GM18868 (cell line): ENCODE measurements around the gene PCGF5.
"Not testable (repeated sequence)": the region's sequence is repeated elsewhere in the genome, so short reads cannot be mapped to it uniquely, and the experiment has no call there.

Source experiments
- ATAC-seq: cut with Tn5 transposase; IDR thresholded peaks from one replicate; pipeline ENCODE4 v1.9.1; 2021; ENCODE audit warnings: mild to moderate bottlenecking, moderate library complexity; ENCODE audit not compliant: unreplicated experiment

PCGF5 gene

DNA sequence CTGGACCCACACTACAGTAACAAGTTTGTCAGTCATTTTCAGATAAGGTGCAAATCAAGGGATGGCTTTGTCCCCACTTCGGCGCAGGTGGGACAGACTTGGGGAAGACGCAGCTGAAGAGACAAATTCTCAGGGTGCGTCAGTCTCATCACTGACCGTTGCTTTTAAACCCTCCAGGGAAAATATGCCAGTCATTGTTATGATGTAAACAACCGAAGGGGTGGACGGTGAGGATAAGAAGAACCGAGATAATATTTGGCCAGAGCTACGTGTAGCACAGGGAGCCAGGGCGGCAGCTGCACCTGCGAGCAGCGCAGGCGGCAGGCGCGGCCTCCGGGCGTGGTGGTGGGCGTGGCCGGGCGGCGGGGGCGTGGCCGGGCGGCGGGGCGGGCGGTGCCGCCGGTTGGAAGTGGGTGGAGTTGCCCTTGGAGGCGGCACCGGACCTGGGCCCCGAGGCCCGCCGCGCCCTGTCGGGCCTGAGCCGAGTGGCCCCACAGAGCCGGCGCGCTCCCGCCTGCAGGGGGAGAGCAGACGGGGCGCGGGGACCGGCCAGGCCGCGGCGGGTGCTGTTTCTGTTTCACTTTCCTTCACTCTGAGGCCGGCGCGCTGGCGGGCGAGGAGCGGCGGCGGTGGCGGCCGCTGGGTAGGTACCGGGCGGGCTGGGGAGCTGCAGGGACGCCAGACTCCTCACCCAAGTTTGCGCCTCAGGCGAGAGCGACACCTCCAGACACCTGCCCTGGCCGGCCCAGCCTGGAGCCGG, at the start of gene PCGF5:
Gene PCGF5 (plus strand): TSS at position 470 of the 760 bp plus-strand sequence. CDS start 2,209 bp downstream, outside the sequence.
- peak; percentile 96 for ATAC-seq

DNA sequence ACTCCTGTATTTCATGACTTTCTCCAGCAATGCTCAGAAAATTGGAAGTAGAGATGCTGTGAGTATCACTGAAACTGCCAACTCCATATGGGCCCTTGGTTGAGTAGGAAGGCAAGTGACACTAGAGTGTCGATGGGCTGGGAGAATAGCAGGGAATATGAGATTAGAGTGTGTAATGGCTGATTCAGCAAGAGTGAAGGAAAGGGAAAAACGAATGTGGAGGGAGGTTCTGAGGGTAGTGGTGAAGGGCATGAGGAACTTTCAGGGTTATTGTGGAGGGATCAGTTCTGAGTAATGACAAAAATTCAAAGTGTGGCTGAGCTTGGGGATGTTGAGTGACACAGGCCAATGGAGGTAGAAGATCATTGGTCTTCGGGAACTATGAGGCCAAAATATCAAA, 49.0 kb upstream of the PCGF5 start:
- ATAC-seq = no peak

DNA sequence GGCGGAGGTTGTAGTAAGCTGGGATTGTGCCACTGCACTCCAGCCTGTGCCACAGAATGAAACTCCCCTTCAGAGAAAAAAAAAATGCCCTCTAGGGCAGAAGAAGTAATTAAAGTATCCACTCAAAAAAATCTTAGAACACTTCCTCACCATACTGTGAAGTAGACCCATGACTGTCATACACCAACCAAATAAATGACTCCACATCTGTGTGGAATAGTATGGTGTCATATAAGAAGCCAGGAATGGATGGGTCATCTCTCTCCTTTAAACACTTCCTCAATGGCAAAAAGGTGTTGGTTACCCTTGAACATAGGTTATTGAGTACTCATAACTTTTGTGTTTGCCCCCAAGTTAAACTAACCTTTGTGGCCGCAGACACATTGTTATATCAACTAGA, 48.1 kb upstream of the PCGF5 start:
- ATAC-seq = no peak

DNA sequence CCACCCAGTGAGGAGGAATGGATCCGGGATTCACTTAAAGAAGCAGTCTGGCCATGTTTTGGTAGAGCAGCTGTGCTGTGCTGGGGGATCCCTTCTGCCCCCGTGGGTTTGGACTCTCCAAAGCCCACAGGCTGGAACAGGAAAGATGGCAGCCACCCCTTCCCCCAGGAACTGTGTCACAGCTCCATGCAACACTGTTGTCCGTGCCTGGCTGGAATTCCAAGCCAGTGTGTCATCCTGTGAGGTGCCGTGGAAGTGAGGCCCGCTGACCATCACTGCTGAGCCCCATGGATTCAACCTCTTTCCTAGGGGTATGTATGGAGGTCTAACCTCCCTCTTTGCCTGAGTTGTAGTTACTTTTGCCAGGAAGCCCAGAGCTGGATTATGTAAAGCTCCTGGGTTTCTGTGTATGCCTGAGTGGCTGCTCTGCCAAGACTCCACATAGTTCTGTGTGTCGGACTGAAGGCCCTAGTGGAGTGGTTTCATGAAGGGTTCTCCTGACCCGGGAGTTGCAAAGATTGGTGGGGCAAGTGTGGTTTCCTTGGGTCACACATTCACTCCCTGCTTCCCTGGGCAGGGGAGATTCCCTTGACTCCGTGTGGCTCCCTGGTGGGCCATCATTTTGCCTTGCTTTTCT, 35.1 kb upstream of the PCGF5 start:
- ATAC-seq = no peak

DNA sequence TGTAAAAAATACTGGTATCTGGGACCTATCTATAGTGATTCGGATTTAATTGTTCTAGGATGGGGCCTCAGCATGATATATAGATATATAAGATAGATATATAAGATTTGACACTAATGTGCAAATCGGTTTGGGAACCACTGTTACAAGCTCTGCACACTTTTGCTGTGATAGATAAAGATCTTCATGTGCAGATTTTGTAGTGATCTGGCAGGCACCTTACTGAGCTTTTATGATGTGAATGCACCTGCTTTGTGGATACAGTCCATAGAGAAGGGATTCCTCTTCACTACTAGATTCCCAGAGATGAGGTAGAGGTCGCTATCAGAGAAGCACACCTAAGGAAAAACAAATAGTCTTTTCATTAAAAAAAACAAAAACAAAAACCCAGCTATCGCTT, 33.3 kb upstream of the PCGF5 start:
- ATAC-seq = no peak

DNA sequence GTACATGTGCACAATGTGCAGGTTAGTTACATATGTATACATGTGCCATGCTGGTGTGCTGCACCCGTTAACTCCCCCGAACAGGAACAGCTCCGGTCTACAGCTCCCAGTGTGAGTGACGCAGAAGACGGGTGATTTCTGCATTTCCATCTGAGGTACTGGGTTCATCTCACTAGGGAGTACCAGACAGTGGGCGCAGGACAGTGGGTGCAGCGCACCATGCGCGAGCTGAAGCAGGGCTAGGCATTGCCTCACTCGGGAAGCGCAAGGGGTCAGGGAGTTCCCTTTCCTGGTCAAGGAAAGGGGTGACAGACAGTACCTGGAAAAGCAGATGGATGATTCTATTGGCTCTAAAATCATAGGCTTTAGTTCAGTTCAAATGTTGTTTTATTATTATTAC, 32.5 kb upstream of the PCGF5 start:
- not testable (repeated sequence) for ATAC-seq

DNA sequence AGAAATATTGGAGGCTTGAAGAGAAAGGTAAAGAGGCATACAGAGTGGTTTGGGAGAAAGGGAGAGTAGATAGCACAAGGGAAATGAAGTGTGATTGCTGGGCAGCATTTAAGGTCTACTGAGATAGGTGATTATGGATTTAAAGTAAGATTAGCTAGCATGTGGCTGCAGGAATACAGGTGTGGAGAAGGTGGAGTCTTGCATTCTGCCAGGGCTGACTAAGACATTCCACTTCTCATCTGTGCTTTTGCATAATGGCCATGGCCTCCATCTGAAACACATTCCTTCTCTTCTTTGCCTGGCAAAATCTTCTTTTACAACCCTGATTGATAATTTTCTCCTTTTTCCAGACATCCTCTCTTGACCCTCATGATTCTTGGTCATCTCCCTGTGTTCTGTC, 31.6 kb upstream of the PCGF5 start:
- no peak for ATAC-seq

DNA sequence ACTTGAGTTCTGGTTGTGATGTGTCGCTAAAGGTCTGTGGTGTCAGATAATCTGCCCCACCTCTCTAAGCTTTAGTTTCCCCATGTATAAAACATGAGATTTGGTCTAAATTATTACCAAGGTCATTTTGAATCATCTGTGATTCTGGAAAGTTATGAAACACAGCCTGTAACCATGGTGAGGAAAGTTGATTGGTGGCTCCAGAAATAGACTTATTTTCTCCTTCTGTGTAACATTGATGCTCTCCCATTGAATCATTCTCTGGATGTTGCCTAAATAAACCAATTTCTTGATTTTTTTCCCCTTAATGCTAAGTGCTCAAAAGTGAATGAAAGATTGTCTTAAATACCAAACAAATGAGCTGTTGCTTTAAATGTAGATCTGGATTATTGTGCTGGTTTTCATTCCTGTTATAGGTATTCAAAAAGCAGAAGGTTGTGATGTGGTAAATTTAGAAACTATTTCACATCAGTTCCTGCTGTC, 30.0 kb upstream of the PCGF5 start:
- no peak for ATAC-seq

DNA sequence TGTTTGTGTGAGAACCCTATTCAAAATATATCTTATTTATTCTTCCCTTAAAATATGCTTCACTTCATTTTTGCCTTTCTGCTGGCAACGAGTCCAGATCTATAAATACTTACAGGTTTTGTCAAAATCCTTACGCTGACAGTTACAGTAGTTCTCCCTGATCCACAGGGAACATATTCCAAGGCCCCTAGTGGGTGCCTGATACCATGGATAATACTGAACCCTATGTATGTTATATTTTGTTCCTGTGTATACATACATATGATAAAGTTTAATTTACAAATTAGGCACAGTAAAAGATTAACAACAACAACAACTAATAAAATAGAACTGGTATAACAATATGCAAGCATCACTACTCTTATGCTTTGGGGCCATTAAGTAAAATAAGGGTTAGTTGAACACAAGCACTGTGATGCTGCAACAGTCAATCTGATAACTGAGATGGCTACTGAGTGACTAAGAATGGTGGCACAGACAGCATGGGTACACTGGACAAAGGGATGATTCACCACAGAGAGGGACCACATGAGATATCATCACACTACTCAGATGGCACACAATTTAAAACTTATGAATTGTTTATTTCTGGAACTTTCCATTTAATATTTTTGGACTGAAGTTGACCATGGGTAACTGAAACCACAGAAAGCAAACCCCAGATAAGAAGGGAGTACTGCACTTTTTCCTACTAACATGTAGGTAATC, 29.4 kb upstream of the PCGF5 start:
- ATAC-seq = peak; percentile 84

DNA sequence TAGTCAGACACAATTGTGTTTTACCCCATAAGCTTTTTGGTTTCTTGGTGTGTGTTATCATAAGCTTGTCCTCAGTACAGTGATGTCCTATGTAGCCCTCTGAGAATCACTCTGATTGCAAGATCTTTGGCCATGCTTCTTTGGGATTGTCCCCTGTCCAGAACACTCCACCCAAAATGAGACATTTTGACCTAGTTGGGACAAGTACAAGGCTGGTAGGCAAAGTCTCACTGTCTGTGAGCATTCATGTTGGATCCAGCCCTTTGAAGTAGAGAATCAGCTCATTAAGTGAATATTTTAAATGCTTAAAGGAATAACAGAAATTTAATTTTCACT, 28.9 kb upstream of the PCGF5 start:
- ATAC-seq = no peak

DNA sequence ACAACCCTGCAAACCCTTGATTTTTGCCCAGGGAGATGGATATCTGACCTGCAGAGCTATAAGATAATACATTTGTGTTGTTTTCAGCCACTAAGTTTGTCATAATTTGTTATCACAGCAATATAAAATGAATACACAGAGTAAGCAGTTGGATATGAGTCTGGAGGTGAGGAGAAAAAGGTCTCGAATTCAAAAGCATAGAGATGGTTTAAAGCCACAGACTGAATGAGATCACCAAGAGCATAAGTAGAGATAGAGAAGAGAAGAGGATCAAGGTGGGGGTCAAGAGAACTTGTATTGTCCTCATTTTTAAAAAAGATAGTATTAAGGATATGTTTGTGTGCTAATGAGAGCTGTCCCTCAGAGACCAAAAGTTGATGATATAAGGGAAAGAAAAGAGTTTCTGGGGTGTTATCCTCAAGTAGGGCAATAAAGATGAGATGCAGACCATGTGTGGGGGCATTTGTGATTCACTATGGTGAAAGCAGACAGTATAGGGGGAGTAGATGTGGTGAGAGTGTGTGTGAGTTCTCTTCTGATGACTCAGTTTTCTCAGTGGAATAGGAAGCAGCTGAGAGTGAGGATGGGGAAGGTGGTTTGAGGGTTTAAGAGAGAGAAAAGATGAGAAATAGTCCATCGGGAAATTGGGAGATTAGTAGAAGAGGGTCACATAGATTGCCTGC, 25.8 kb upstream of the PCGF5 start:
- no peak for ATAC-seq

DNA sequence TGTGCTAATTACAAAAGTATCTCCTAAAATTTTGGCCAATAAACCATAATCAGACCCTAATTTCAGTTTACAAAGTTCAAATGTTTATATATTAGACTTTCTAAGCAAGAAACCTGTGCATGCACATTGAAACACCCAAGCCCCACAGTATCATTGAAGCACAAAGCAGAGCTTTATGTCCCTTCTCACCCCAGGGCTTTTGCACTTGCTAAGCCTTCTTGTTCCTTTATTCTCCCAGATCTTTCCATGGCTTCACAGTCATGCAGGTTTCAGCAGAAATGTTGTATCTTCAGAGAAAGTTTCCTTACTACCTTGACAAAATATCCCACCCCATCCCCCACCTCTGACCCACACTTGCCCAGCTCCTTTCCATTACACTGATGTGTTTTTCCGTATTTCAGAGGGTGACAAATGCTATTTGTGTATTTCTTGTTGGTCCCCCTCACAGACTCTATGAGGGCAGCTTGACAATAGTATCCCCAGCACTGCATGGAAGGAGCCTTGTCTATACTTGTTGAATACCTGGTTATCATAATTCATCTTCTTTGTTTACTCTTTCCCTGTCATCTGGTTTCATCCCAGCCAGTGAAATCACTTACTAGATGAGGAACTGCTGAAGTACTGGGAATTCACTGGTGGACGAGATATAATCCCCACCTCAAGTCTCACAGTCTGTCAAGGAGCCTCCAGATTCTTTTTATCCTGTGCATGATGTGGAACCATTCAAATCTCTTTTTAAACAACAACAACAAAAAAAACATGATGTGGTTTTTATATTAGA, 24.0 kb upstream of the PCGF5 start:
- ATAC-seq = no peak

DNA sequence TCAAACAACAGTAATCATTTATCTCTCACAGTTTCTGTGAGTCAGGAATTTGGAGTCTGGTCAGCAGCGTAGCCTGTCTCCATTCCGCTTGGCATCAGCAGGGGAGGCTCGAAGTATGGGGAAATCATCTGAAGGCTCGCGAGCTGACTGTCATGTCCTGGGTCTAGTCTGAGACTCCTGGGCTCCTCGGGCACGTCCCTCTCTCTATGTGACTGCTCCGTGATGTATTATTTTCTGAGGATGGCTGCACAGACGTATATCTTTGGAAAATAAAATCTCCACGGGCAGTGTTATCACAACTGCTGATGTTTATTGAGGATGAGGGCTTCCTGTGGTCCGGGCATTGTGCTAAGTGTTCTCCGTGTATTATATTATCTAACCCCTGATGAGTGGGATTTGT, 23.3 kb upstream of the PCGF5 start:
- ATAC-seq = no peak

DNA sequence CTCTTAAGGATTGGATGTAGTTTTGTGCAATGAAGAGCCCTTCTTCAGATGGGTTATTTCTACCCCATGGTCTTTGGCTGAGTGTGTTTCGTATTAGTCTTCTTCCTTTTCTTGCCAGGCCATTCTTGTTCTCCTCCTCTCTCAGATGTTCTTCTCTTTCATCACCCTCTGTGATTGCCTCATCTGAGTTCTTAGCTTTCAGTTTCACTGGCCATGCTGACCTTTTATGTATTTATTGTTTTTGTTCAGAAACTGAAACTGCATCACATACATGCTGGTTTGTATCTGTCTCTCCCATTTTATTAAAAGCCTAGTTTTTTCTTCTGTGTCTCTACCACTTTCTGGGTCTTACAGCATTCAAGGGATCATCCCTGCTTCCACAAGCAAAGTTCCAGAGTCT, 21.7 kb upstream of the PCGF5 start:
- peak; percentile 65 for ATAC-seq

DNA sequence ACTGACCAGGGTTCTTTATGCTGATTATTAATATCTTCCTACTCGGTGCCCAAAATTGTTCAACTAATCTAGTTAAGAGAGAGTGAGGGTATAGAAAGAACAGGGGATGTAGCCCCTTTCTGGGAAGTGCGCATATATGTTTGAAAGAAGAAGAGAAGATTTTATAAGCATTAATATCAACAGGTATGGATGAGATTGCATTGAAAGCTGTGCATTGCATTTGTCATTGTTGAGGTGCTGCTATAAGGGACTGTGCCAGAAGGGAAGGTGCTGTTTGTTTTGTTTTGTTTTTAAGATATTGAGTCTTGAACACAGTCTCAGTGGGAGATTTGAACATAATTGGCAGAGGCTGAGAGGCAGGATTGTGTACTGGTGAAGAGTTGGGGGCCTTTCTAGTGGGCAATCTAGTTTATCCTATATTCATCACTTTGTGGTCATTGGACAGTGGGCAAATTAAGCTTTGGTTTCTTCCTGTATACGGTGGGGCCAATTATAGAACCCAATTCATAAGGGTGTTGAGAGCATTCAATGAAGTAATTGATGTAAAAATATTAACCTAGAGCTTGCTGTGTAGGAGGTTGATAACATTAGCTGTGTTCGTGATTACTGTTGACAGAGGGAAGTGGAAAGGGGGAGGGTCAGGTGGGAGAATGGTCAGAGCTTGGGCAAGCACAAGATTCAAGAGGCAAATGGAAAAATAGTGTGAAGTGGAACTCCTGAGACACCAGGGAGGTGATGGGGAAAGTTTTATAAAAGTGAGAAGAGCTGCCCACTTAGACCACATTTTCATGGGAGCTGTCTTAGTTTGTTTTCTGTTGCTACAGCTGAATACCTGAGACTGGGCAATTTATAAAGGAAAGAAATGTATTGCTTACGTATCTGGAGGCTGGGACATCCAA, 19.9 kb upstream of the PCGF5 start:
- ATAC-seq = no peak

DNA sequence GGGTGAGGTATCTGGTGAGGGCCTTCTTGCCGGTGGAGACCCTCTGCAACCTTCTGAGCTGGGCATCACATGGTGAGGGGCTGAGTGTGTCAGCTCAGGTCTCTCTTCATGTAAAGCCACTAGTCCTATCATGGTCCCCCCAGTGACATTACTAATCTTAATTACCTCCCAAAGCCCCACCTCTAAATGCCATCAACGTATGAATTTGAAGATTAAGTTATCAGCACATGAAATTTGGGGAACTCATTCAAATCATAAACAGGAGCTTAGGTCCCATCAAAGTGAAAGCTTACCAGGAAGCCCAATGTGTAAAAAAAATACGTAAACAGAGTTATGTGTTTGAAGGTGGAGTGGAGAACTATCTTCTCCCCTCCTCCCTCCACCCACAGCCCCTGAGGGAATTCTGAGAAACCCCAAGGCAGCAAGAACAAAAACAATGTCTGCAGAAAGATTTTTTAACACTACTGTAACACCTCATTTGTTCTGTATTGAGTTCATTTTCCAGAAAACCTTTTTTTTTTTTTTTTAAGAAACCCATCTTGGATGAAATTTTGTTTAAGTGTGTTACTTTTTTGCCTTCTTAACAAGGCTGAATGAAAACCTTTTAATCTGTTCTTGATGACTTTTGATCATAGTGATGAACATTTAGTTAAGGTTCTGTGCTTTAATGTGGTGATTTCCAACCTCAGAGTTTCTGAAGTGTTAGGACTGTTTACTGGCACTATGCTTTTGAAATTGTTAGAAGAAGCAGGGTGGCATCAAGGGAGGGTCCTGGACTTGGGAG, 19.1 kb upstream of the PCGF5 start:
- ATAC-seq = peak; percentile 44

DNA sequence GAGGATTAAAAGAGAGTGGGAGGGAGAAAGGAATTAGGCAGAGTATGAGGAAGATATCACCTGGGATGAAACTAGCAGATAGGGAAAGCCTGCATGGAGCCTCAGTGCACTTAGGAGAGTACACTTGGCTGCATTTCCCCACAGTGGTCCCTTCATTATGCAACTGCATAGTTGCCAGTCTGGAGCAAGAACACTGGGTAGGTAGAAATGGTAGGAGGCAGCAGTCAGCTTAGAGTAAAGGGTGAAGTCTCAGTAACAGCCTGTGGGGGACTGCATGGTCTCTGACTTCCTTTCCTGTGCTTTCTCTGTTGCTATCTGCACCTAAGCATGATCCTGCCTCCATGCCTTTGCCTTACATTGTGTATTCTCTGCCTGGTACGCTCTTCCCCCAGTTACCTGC, 14.0 kb upstream of the PCGF5 start:
- ATAC-seq = peak; percentile 45

DNA sequence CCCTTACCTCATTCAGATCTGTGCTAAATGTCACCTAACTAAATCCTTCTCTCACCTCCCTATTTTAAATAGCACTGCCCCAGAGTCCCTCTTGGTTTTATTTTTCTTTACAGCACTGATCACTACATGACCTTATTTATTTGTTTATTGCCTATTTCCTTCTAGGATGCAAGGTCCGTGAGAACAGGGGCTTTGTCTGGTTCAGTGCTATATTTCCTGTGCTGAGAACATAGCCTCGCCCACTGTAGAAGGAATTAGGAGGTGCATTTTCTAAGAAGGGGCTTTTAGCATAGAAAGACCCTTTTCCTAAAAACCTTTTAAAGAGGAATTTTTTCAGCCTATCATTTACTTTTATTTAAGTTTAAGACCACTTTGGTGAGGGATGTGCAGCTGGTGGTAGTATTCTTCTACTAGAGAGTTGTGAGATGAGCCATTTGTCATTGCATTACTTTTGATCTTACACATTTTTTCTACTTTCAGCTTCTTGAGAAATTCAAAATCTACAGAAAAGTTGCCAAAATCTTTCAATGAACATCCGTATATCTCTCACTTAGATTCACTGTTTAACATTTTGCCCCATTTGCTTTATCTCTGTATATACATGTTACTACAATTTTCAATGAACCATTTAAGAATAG, 13.5 kb upstream of the PCGF5 start:
- ATAC-seq = peak; percentile 17
